Mesendoderm (in vitro differentiated cells): Measurements from ENCODE around the gene CFAP20DC.
"Not testable (repeated sequence)": the region's sequence is repeated elsewhere in the genome, so short reads cannot be mapped to it uniquely, and the experiment has no call there.

Experiments
- DNase-seq: peaks from one replicate; pipeline ENCODE4 v3.0.0; 2013
- H2AK5ac ChIP-seq: 2 replicates; pipeline ENCODE4 v1.6.1; 2013; ENCODE audit warnings: low read length, inconsistent platforms
- H2BK120ac ChIP-seq: 2 replicates; pipeline ENCODE4 v1.6.1; 2013; ENCODE audit warnings: low read depth, mild to moderate bottlenecking, low read length, moderate library complexity, mixed read lengths
- H2BK15ac ChIP-seq: replicated peaks from 2 replicates; pipeline ENCODE4 v1.6.1; 2013; ENCODE audit warnings: low read depth, mild to moderate bottlenecking, moderate library complexity
- H2BK5ac ChIP-seq: 2 replicates; pipeline ENCODE4 v1.6.1; 2013; ENCODE audit warnings: low read length, inconsistent platforms
- H3K18ac ChIP-seq: 2 replicates; pipeline ENCODE4 v1.6.1; 2013; ENCODE audit warnings: mild to moderate bottlenecking, low read length, mixed read lengths
- H3K23ac ChIP-seq: one replicate; pipeline ENCODE4 v1.6.1; 2013; ENCODE audit warnings: low read length
- H3K27ac ChIP-seq: 2 replicates; pipeline ENCODE4 v1.5.1; 2013; ENCODE audit warnings: low read depth, mild to moderate bottlenecking, inconsistent platforms, low read length, moderate library complexity
- H3K27me3 ChIP-seq: 2 replicates; pipeline ENCODE4 v1.6.1; 2013; ENCODE audit warnings: low read length, control low read depth, mild to moderate bottlenecking, inconsistent platforms; ENCODE audit not compliant: insufficient read depth, poor library complexity
- H3K36me3 ChIP-seq: 2 replicates; pipeline ENCODE4 v1.6.1; 2013; ENCODE audit warnings: low read length, inconsistent platforms; ENCODE audit not compliant: control insufficient read depth, insufficient read depth
- H3K4ac ChIP-seq: one replicate; pipeline ENCODE4 v1.6.1; 2013; ENCODE audit warnings: low read depth, mild to moderate bottlenecking, low read length, moderate library complexity
- H3K4me1 ChIP-seq: 2 replicates; pipeline ENCODE4 v1.6.1; 2013; ENCODE audit warnings: low read depth, low read length, inconsistent platforms; ENCODE audit not compliant: control insufficient read depth
- H3K4me2 ChIP-seq: 2 replicates; pipeline ENCODE4 v1.6.1; 2013; ENCODE audit warnings: low read length
- H3K4me3 ChIP-seq: 2 replicates; pipeline ENCODE4 v1.5.1; 2013; ENCODE audit warnings: mild to moderate bottlenecking, low read length
- H3K56ac ChIP-seq: one replicate; pipeline ENCODE4 v1.6.1; 2013; ENCODE audit warnings: low read length
- H3K79me1 ChIP-seq: 2 replicates; pipeline ENCODE4 v1.6.1; 2013; ENCODE audit warnings: low read length, inconsistent platforms
- H3K79me2 ChIP-seq: 2 replicates; pipeline ENCODE4 v1.6.1; 2013; ENCODE audit warnings: mild to moderate bottlenecking, low read length; ENCODE audit not compliant: control insufficient read depth, insufficient read depth
- H3K9ac ChIP-seq: 2 replicates; pipeline ENCODE4 v1.6.1; 2013; ENCODE audit warnings: low read length, inconsistent platforms
- H4K5ac ChIP-seq: one replicate; pipeline ENCODE4 v1.6.1; 2013; ENCODE audit warnings: low read length
- H4K8ac ChIP-seq: one replicate; pipeline ENCODE4 v1.6.1; 2013; ENCODE audit warnings: low read depth, mild to moderate bottlenecking, control low read depth, low read length, moderate library complexity
- WGBS: extraction: QIAGEN DNeasy Blood & Tissue Kit; methylation state at CpG from one replicate; pipeline ENCODE4 v1.1.7; 2013; ENCODE audit warnings: low lambda C conversion rate, missing lambda C conversion rate; ENCODE audit not compliant: insufficient coverage; ENCODE audit errors: extremely low coverage; 5-methylcytosine and 5-hydroxymethylcytosine counted together

Gene CFAP20DC

DNA sequence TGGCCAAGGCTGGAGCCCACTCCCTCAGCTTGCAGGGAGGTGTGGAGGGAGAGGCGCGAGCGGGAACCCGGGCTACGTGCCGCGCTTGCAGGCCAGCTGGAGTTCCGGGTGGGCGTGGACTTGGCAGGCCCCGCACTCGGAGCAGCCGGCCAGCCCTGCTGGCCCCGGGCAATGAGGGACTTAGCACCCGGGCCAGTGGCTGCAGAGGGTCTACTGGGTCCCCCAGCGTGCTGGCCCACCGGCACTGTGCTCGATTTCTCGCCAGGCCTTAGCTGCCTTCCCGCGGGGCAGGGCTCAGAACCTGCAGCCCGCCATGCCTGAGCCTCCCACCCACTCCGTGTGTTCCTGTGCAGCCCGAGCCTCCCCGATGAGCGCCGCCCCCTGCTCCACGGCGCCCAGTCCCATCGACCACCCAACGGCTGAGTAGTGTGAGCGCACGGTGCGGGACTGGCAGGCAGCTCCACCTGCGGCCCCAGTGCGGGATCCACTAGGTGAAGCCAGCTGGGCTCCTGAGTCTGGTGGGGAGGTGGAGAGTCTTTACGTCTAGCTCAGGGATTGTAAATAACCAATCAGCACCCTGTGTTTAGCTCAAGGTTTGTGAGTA, 1.1 kb upstream of the CFAP20DC start:
- not testable (repeated sequence) for H4K5ac ChIP-seq, H3K4me2 ChIP-seq, H2BK15ac ChIP-seq, H3K9ac ChIP-seq, H3K79me1 ChIP-seq, H3K27ac ChIP-seq, H3K4me1 ChIP-seq, H3K79me2 ChIP-seq, H3K4me3 ChIP-seq, DNase-seq, H3K18ac ChIP-seq, H4K8ac ChIP-seq, H3K27me3 ChIP-seq, H3K23ac ChIP-seq, H3K36me3 ChIP-seq, H2BK5ac ChIP-seq, H2AK5ac ChIP-seq, H3K56ac ChIP-seq, H3K4ac ChIP-seq, H2BK120ac ChIP-seq
- WGBS, result no CpG with 5 or more reads among the region's 36 CpGs

- no CpG with 5 or more reads among the region's 2 CpGs for WGBS
- no peak overlapping the region for H3K4me3 ChIP-seq
- H4K5ac ChIP-seq, result no peak overlapping the region
- H3K9ac ChIP-seq, result no peak overlapping the region
- H2AK5ac ChIP-seq, result no peak overlapping the region
- H3K27me3 ChIP-seq, result no peaks in the 10 kb centered on the region
- H3K4me1 ChIP-seq, result peaks cover 2% of the 10 kb centered on the region
- H3K56ac ChIP-seq, result no peak overlapping the region
- H4K8ac ChIP-seq, result no peak overlapping the region
- no peak overlapping the region for H3K18ac ChIP-seq
- H3K23ac ChIP-seq, result no peak overlapping the region
- no peak overlapping the region for H3K4me2 ChIP-seq
- H3K27ac ChIP-seq, result no peak overlapping the region
- H3K79me1 ChIP-seq, result no peaks in the 10 kb centered on the region
- no peak overlapping the region for H2BK5ac ChIP-seq
- no peaks in the 10 kb centered on the region for H3K36me3 ChIP-seq
- no peaks in the 10 kb centered on the region for H3K79me2 ChIP-seq
- H2BK15ac ChIP-seq, result no peak overlapping the region
- no peak overlapping the region for H2BK120ac ChIP-seq
- DNase-seq, result no peak
- H3K4ac ChIP-seq, result no peak overlapping the region
Measured at GRCh38 chr3:59046839-59047238, 3.0 kb downstream of the CFAP20DC start.

DNA sequence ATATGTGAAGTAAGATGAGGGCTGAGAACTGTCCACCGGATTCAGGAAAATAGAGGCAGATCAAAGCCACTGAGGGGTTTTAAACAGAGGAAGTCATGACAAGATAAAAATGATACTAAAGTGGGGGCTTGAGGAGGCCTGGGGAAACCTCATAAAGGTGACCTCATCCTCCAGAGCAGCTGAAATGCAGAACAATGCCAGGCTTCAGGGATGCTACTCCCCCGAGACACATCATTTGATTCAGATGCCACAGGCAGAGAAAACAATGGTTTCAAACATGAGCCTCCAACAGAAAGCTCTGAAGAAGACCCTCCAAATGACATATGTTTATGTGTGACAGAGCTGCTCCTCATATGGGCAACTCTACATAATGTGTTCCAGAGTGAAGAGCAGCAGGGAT, 6.4 kb downstream of the CFAP20DC start:
- Histone ChIP-seq H3K4me3 (no peak overlapping the region), H2BK15ac (no peak overlapping the region), H3K4me2 (no peak overlapping the region), H3K27ac (no peak overlapping the region), H3K56ac (no peak overlapping the region), H3K79me2 (no peaks in the 10 kb centered on the region), H2AK5ac (no peak overlapping the region), H2BK5ac (no peak overlapping the region), H3K36me3 (no peaks in the 10 kb centered on the region), H3K27me3 (no peaks in the 10 kb centered on the region), H4K8ac (no peak overlapping the region), H3K4ac (no peak overlapping the region), H4K5ac (no peak overlapping the region), H3K23ac (no peak overlapping the region), H2BK120ac (no peak overlapping the region), H3K18ac (no peak overlapping the region), H3K4me1 (no peaks in the 10 kb centered on the region), H3K9ac (no peak overlapping the region), H3K79me1 (no peaks in the 10 kb centered on the region)
- peak; percentile 52 for DNase-seq
- WGBS, result no CpG with 5 or more reads among the region's 2 CpGs

DNA sequence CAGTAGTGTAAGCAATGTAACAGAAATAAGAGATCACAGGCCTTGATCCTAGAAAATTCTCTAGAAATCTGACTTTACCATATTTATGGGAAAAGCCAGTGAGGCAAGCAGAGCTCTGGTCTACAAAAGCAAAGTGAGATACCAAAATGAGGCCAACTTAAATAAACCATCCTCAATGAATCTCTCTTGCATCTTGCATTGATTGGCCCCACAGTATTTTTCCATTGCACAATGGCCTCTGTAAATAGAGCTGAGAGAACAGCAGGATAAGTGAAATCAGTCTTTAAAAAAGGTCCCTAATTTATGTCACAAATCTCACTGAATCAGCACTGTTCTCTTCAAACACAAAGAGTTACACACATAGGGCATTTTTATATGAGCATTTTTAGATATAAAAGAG, 8.9 kb downstream of the CFAP20DC start:
- DNase-seq, result no peak
- Histone ChIP-seq H3K23ac (no peak overlapping the region), H3K27me3 (no peaks in the 10 kb centered on the region), H3K4ac (no peak overlapping the region), H4K5ac (no peak overlapping the region), H3K79me2 (no peaks in the 10 kb centered on the region), H3K9ac (no peak overlapping the region), H2BK15ac (no peak overlapping the region), H2BK5ac (no peak overlapping the region), H3K56ac (no peak overlapping the region), H2BK120ac (no peak overlapping the region), H3K18ac (no peak overlapping the region), H3K4me3 (no peak overlapping the region), H3K36me3 (no peaks in the 10 kb centered on the region), H2AK5ac (no peak overlapping the region), H3K4me1 (no peaks in the 10 kb centered on the region), H3K4me2 (no peak overlapping the region), H3K79me1 (no peaks in the 10 kb centered on the region), H3K27ac (no peak overlapping the region), H4K8ac (no peak overlapping the region)

- Histone ChIP-seq H3K27me3 (no peaks in the 10 kb centered on the region), H3K79me2 (no peaks in the 10 kb centered on the region), H3K9ac (no peak overlapping the region), H2BK120ac (no peak overlapping the region), H3K4ac (no peak overlapping the region), H2AK5ac (no peak overlapping the region), H3K18ac (no peak overlapping the region), H3K4me2 (no peak overlapping the region), H3K56ac (no peak overlapping the region), H3K4me1 (no peaks in the 10 kb centered on the region), H3K4me3 (no peak overlapping the region), H3K27ac (no peak overlapping the region), H3K23ac (no peak overlapping the region), H4K5ac (no peak overlapping the region), H2BK15ac (no peak overlapping the region), H4K8ac (no peak overlapping the region), H2BK5ac (no peak overlapping the region), H3K36me3 (no peaks in the 10 kb centered on the region), H3K79me1 (no peaks in the 10 kb centered on the region)
- DNase-seq, result no peak
- WGBS, result no CpG with 5 or more reads among the region's 1 CpG
Measured at GRCh38 chr3:59027607-59028006, 22.2 kb downstream of the CFAP20DC start.

DNA sequence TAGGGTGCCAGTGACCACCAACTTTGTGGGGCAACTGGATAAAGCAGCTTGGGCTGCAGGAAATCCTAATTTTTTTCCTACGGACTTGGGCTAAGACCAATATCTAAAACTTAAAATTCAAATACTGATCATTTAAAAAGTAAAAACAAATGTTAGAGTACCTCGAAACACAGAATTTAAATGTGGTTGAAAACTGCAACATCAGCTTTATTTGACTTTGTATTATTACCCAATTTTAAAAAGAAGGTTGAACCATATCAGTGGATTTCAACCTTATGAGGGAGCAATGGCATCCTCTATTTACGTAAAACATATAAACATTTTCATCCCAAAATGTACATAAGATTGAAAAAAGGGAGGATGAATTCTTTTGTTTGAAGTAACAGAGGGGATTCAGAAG, 26.2 kb downstream of the CFAP20DC start:
- no CpG with 5 or more reads among the region's 3 CpGs for WGBS
- no peaks in the 10 kb centered on the region for H3K27me3 ChIP-seq
- no peak for DNase-seq

More for the DNA sequence above, 26.2 kb downstream of the CFAP20DC start:
- no peak overlapping the region for H3K4me3 ChIP-seq
- H2BK15ac ChIP-seq, result no peak overlapping the region
- H4K5ac ChIP-seq, result no peak overlapping the region
- no peak overlapping the region for H2AK5ac ChIP-seq
- H3K23ac ChIP-seq, result no peak overlapping the region
- H3K4me2 ChIP-seq, result no peak overlapping the region
- H2BK5ac ChIP-seq, result no peak overlapping the region
- no peaks in the 10 kb centered on the region for H3K79me1 ChIP-seq
- H4K8ac ChIP-seq, result no peak overlapping the region
- H2BK120ac ChIP-seq, result no peak overlapping the region
- no peak overlapping the region for H3K56ac ChIP-seq
- H3K27ac ChIP-seq, result no peak overlapping the region
- no peaks in the 10 kb centered on the region for H3K36me3 ChIP-seq
- no peaks in the 10 kb centered on the region for H3K79me2 ChIP-seq
- no peak overlapping the region for H3K18ac ChIP-seq
- no peak overlapping the region for H3K4ac ChIP-seq
- no peak overlapping the region for H3K9ac ChIP-seq
- H3K4me1 ChIP-seq, result no peaks in the 10 kb centered on the region
